NCI-H146 treated with DMSO at 0.1 percent for 48 hours (cell line): ENCODE measurements around the gene KHDC4.

Experiments
- DNase-seq: peaks from one replicate; lab custom pipeline; 2025; ENCODE audit not compliant: unreplicated experiment; lab: John Stamatoyannopoulos, UW

Gene KHDC4

DNA sequence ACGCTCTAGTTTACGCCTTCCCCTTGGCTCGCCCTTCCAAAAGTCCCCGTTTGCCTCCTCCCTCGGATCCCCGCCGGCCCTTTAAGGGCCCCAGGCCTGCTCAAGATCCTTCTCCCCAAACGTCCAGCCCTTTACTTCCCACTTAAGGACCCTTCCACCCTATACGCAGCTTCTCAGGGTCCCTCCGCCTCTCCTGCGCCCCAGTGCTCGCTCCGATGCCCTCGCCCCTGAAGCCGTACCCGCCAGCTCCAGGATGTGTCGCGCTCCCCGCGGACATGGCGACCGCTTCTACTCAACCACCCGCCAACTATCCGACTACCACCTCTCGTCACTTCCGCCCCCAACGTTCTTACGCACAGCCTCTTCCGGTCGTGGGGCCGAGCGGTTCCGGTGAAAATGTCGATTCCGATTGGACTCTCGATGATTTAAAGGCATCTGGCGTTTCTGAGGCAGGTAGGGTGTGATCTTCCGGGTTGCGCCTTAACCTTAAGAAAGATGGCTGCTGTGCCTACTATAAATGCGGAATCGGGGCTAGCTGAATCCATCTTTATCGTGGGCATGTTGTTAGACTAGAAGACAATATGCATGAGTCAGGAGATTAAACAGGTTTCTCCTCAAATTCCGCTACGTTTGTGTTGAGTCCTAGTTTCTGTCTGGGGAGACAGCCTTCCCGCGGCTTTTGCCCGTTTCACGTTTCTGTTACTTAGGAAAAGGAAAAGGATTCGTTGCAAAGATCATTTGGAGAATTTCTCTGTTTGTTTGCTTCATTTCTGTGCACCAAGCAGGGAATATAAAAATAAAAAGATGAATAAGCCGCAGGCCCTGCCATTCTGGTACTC is at the start of gene KHDC4:
TSS of gene KHDC4 (minus strand) at position 317 of the 839 bp plus-strand sequence. CDS start at position 277, 40 bp downstream.
- peak; percentile 98 for DNase-seq

DNA sequence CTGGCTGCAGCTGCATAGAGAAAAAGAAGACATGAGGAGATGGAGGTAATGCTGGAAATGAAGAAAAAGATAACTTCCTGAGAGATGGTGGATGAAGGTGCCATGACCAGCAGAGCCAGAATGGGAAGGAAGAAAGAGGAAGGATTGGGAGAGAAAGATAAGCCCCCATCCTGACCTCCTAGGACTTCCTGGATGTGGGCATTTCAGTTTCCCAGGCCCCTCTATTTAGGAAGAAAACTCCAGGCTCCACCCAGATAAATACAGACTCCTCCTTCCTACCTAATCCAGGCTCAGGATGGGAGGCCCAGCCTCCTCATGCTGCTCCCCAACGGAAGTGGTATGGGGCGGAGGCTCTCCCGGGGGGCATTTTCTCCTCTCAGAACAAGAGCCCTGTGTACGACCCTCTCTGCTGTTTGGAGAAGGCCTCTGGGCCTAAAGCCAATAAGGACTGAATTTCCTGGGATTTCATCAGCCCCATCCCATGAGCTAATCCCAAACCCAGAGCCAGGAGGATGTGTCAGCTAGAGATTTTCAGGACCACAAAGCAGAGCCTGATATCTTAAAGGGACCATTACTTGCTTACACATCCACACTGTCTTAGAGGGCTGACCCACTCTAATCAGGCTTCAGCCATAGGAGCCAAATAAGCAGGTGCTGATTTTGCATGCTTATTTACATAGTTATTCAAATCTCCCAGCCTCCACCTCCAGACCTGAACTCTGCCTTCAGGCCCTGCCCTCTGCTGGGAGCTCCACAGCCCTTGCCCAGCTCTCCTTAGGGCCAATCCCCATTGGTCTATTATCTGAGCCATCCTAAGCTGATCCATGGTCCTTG is 49.2 kb upstream of the KHDC4 start:
- DNase-seq = peak; percentile 52

DNA sequence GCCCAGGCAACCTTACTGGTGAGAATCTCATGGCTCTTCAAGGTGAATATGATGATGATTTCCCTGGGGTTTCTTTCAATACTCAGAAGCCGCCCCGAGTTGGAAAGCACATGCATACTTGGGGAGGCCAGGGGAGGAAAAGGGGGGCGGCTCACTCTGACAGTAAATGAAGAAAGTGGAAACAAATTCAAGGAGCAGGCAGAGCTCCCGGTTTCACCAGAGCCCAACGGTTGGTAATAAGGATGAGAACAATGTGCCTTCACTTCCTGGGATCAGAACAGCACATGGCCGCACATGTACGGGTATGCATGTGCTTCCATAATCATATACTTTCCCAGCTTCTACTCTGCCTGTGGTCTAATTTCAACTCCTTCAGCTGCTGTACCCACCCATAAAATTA is 47.9 kb upstream of the KHDC4 start:
- no peak for DNase-seq

DNA sequence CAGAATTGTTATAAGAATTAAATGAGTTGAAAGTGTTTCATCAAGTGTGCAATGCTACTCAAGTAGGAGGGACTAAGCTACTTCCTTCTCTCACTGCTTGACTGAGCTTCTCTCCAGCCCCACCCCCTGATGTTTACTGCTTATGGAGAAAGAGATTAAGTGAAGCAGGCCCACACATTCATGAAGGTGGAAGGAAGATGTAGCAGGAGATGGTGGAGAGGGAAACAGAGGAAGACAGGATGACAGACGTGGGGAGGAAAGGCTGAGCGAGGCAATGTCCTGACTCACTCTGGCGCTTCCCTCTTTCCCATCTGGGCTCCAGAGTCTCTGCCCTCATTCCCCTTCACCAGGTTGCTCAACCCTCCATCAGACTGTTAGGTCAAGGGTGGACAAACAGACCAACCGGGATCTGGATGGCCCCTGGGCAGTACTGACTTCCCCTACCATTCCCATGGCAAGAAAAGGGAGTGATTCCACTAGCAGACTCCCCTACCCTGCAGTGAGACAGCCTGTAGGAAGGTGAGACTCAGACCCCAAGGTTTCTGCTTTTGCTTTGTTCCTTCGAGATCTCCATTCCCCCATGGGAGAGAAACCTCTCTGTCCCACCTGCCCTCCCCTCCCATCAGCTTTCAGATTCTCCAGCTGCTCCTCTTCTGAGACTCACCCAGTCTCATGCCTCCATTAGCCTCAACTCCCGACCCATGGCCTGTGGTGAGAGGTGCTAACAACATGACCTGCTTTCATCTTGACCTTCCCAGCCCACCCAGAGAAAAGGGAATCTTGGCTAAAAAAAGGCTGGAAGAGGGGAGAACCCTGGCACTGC is 47.3 kb upstream of the KHDC4 start:
- DNase-seq = no peak

DNA sequence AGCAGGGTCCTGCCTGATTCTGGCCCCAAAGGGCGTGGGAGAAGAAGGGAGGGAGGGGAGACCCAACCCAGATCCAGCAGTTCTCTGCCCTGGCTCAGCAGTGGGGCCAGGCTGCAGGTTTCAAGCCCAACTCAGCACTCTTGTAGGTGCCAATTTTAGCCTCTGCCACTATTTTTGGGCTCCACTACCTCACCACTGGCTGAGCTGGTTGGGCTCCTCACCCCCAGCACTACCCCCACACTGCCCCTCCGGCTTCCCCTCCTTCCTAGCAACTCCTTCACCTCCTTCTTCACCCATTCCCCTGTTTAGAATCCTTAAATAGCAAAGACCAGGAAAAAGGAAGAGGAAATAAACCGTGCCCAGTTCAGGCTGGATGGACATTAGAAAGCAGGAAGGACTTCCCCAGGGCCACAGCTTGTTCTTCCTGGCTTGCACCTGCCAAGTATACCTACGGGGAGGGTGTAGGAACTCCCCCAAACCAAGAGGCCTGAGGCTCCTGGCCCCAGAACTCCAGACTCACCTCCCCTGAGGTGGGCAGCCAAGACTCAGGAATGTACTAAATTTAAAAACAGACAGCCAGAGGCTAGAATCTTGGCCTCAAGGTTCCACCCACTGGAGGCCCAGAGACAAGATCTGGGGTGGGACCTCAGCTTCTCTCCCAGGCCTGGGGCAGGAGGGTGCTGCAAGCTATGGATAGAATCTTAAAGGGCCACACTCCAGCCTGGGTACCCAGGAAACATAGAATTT is 45.6 kb upstream of the KHDC4 start:
- no peak for DNase-seq

DNA sequence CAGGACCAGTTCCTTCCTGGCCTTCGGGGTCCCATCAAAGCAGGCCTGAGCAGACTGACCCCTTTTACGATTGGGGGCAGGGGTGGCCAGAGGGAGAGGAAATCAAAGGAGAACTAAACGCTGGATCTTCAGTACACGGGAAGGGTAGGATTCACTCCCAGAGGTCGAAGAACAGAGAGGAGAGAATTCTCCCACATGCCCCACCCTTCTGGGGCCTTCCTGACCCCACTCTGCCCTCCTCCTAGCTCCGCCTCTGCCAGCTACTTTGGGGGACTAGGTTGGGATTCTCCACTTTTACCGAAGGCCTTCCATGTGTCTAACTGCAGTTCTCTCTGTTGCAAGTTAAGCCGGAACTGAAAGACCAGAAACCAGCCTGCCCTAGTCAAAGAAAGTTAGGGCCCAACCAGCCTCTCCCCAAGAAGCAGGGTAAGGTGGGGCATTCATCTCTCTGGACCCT is 44.8 kb upstream of the KHDC4 start:
- DNase-seq = no peak

DNA sequence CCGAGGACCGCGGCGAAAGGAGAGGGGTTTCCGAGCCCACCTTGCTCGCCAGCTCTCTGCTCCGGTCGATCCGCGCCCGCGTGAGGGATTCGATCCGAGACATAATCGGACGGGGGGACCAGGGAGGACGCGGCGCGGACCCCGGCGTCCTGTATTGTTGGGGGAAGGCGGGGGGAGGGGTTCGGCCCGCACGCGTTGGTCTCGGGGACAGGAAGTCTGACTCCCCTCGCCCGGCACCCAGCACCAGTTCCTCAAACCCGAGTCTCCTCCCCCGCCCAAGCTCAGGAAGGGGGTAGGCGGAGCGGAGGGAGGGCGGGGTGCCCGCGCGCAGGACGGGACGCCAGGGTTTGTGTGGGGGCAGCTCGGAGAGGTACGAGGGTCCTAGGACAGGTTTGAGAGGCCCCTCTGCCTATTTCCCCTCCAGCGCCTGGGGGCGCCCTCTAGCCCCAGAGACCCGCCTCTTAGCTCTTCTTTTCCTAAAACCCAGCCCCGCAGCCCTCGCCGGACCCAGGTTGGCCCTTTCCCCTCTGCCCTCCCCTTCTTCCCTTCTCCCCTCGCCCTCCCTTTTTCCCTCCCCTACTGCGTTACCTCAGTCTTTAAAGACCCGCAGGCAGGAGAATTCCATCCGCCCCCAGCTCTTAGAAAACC is 44.2 kb upstream of the KHDC4 start, which contains the start of gene ARHGEF2:
TSS of gene ARHGEF2 (minus strand) at position 223 of the 648 bp plus-strand sequence. CDS start at position 103, 120 bp downstream.
- peak; percentile 41 for DNase-seq

DNA sequence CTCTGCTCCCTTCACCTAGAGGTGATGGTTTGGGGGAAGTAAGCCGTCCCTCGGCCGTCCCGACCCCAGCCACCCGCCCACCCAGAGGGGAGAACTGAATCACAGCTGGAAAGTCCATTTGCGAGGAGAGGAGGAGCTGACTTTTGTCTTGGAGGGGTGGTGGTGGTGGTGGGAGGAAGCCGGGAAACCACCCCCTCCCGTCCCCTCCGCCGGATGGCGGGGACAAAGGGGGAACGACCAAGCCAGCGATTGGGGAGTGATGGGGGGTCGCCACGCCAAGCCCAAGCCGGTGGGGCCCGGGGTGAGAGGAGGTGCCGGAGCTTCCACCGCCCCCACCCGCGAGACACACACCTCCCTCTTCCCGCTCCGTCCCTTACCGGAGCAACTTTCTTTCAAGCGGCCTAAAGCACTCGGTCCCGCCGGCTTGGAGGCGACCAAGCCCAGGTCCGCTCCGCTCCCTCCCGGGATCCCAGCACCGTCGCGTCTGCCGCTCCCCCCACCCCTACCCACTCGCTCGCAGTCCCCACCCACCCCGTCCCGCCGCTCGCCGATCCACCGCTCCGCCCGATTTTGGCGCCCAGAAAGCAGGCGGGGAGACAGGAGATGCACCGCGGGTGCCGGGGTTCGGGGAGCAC is 43.6 kb upstream of the KHDC4 start:
- DNase-seq = no peak

DNA sequence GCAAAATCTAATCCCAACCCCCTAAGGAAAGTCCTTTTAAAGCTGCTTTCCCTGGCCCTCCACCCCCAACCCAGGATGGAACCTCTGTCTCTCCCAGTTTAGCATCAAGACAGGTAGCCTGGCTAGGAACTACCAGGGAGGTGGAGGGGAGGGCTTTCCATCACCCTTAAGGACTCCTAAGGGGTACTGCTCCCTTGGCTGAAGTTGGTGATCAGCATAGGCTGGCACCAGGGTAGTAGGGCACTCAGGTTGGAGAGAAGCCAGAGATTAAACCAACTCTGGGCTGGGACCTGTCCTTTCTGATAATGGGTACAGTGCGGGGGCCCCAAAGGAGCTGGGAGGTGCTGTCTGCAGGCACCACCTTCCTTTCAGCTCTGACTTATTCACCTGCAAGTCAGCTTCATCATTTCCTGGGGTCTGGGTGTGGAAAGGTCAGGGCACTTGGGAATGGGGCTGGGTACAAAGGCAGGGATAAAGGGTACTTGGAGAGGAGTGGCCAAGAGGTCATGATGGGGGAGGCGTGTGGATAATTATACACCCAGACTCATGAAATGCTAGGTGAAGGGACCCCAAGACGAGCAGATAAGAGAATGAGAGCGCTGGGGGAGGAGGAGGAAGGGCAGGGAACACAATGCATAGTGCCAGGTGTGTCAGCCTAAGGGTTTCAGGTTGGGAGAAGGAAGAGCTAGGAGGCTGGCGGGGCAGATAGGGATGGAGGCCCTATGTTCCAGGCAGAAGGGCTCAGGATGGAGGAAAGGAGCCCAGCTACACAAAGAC is 42.9 kb upstream of the KHDC4 start:
- no peak for DNase-seq

DNA sequence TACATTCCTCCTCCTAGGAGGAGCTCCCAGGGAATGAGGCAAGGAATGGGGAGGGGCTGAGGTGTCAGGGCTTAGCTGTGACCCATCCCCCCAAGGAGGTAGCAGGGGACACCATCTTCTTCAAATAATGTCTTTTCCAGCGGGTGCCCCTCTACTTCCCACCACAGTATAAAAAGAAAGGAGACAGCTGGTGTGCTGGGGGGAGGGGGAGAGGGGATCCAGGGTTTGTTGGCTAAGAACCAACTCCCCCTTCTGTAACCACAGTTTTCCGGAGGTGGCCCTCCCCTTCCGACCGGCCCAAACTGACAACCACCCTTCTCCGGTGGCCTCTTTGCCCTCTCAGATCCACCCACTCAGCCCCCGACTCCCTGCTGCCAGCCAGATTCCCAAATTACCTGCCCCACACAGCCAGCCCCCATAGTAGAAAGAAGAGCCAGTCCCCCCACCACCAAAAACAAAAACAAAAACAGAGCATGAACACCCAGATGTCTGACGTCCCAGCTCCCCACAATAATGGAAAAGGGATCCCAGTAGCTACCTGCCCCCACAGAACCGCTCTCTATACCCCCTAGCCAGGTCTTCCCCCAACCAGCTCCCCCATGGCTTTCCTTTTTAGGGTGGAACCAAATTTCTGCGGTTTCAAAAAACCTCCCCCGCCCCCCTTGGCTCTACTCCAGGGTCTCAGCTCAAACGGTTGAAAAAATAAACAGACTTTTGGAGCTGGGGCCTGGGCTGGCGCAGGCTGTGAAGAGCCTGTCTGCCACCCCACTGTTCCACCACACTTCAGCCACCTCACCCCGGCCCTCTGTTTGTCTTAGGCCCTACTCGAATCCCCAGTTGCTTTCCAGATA is 42.1 kb upstream of the KHDC4 start:
- DNase-seq = no peak

DNA sequence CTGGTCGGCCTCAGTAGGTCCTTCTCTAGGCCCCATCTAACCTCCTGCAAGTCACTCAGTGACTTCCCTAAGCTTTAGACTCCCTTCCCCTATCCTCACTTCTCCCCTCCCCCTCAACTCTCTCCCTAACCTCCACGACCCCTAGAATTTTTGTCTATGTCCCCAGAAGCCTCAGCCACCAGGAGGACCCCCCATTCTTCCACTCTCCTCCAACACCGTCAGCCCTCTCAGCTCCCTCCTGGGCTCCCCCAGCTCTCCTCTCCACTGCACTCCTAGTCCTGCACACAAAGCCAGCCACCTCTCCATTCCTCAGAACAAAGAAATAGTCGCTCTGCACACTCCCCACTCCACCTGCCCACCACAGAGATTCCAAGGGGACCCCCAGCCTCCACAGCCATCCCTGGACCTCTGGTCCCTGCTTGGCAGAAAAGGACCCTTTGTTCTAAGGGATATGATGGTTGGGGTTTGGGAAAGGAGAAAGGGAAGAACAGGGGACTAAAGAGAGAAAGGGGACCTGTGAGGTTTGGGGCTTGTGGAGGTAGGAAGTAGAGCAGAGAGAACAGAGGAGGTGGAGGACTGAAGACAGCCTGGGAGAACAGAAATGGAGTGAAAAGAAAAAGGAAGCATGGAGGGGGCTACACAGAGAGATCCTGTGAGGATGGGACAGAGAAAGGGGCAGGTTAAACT is 41.3 kb upstream of the KHDC4 start:
- no peak for DNase-seq

DNA sequence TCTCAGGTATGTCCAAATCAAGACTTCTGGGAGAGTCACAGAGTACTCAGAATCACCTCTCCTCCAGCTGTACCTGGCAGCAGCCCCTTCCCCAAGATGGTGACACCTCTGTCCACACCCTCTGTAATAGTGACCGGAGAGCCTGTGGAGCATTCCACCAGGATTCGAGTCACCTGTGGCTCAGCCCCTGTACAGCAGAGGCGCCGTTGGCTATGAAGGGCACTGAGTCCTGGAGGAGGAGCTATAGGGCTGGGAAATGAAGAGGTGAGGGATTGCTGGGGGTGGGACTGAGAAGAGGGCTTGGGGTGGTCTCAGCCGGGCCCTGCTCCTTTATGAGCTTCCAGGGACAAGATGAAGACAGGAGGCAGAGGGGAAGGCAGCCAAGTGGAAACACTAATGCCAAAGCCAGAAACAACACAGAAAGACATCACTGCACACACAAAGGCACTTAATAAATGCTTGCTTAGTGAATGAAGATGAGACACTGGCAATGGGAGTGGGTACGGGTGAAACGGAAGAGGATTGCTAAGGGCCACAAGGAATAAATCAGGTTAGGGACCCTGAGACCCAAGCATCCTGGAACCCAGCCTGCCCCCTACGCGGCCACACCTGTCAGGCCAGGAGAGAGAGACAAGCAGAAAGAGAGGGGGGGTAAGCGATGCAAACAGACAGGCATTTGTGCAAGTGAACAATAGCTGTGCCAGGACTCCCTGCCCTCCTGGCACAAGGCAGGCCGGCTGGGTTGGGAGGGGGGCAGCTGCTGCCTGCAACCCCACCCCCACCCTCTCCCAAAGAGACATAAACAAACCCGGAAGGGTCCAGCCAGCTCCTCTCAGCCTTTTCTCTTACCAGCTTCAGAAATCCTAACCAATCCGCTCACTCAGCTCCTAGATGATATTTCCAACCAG is 40.2 kb upstream of the KHDC4 start:
- no peak for DNase-seq

DNA sequence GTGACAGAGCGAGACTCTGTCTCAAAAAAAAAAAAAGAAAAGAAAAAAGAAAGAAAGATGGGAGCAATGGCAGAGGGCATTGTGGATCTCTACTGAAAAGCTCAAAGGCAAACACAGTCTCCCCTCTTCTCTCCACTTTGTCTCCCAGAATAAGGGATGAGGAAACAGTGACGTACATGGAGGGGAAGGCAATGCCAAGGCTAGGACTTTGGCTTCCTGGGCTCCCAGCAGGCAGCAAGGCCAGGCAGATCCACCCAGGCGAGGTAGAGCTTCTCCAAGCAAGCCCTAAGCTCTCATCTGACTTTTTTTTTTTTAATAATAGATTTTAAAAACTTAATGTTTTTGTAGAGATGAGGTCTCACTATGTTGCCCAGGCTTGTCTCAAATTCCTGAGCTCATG is 39.5 kb upstream of the KHDC4 start:
- no peak for DNase-seq

DNA sequence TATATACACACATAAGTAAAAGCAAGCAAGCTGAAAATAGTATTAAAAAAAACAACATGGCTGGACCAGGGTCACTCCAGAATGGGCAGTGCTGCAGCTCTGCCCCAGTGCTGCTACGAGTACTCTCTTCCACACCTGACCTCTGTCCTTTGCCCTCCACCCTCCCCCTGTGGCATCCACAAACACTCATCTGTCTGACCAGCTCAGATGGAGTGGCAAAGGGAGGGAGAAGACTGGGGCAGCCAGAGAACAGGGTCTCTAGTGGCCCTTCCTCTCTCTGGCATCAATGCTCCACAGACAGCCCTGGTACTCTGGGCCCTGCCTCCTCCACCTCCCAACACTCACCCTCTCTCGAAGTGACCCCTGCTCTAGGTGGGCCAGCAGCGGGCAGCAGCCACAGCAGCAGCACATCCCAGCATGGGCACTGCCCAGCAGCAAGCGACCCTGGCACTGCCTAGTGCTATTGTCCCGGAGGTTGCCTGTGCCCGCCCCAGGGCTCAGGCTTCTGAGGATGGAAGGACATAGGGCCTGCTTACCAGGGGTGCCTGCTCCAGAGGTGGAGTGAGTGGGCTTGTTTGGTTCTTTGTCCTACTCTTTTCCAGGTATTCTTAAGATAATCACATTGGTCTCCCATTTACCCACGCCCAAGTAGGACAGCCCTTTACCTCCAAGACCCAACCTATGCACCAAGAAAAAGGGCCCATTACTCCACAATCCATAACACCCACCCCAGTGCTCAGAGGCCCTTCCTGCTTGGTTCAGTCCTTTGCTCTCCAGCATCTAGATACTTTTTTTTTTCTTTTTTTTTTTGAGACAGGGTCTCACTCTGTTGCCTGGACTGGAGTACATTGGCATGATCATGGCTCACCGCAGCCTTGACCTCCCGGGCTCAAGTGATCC is 37.9 kb upstream of the KHDC4 start:
- DNase-seq = no peak

DNA sequence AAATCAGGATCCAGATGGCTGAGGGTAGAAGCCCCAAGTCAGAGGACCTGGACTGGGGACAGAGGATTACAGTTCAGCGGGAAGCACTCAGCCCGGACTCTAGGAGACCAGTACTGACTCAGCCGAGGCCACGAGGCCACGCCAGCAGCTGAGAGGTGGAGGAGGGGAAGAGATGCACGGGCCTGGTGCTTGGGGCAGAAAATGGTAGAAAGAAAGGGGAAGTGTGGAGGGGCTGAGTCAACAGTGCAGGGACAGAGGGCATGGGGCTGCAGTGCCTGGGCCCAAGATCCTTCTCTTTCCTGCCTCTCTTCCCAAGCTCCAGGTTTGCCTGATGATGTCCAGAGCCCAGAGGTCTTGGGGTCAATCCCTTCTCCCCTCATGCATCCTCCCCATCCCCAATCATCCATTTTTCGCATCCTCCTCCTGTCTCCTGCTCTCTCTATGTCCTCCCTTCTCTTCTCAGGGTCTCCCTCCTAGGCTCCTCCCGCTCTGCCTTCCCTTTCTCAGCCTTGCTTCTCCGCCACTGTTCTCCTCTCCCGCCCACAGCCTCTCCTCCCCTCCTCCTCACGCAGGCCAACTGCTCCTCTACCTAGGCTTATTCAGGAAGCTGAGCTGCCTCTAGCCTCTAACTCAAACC is 36.4 kb upstream of the KHDC4 start:
- no peak for DNase-seq
